Bronchial epithelial cell (primary cell): ENCODE measurements around the gene DCAF8L2. TPM values are rescaled to one million over a fixed set of nuclear protein-coding genes. Genes with fewer than 3 reads are reported as not detected.
A peak's percentile ranks its signal among the peaks of the same experiment; 100 is the strongest.
"Not testable (repeated sequence)": the region's sequence is repeated elsewhere in the genome, so short reads cannot be mapped to it uniquely, and the experiment has no call there.

ENCODE experiments used
- DNase-seq: peaks from one replicate; pipeline ENCODE4 v3.0.0-alpha.2; 2010; ENCODE audit warnings: low read depth
- FAIRE-seq: peaks from 2 replicates; lab custom pipeline; 2011; peaks lifted over from hg19 to GRCh38; lab: Jason Lieb, UNC
- H3K27me3 ChIP-seq: 2 replicates; pipeline ENCODE4 v1.5.1; 2011; ENCODE audit warnings: low read length; ENCODE audit not compliant: control insufficient read depth, insufficient read depth
- H3K36me3 ChIP-seq: 2 replicates; pipeline ENCODE4 v1.5.1; 2011; ENCODE audit warnings: low read length; ENCODE audit not compliant: control insufficient read depth, insufficient read depth
- H3K4me3 ChIP-seq: 2 replicates; pipeline ENCODE4 v1.5.1; 2011; ENCODE audit warnings: mild to moderate bottlenecking, low read depth, low read length, control low read depth
- CTCF ChIP-seq: IDR thresholded peaks from 2 replicates; pipeline ENCODE4 v1.5.1; 2011; ENCODE audit warnings: mild to moderate bottlenecking, moderate library complexity, low read length, control low read depth, inconsistent platforms; ENCODE audit not compliant: insufficient read depth, severe bottlenecking
- total RNA-seq: library from RNA; depleted of rRNA; stranded (reverse); fragments of >200 nt; gene quantifications from 2 replicates; pipeline ENCODE4 v1.2.1, GENCODE V29; 2014

The DCAF8L2 gene
- total RNA-seq: not detected in 2 replicates

DNA sequence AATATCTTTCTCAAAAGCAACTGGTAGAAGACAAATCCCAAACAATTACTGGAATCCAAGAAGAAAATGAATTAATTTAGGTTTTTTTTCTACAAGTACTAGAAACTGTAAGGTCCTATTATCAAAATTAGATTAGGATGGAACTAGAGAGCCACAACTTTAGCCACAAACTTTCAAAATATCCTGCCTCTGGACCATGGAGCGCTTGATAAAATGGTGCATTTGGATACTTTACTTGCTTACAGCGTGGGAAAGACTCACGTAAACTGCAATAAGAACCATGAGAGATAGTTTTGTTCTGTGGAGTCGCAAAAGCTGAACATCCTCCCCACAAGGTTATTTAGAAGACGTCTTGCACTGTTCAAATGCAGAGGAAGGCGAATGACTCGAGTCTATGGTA, at the start of gene DCAF8L2:
Gene DCAF8L2, plus strand, starts transcription at position 301 of the 400 bp plus-strand sequence. CDS start 156,552 bp downstream, outside the sequence.
- DNase-seq: no peak
- H3K4me3 ChIP-seq: no peak within 1 kb of the TSS
- TF ChIP-seq CTCF: no peak
- H3K27me3 ChIP-seq: no peaks in the 10 kb centered on the region
- H3K36me3 ChIP-seq: no peaks in the 10 kb centered on the region
- FAIRE-seq: no peak

DNA sequence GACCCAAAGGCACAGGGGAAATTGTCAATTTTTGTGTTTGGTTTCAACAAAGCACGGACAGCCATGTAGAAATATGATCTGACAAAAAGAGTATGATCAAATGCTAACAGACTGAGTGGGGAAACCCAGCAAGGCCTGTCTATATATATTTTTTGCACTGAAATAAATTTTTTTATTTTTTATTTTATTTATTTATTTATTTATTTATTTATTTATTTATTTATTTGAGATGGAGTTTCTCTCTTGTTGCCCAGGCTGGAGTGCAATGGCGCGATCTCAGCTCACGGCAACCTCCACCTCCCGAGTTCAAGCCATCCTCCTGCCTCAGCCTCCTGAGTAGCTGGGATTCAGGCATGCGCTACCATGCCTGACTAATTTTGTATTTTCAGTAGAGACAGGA, 49.0 kb upstream of the DCAF8L2 start:
- H3K36me3 ChIP-seq, H3K4me3 ChIP-seq, FAIRE-seq, DNase-seq, H3K27me3 ChIP-seq: not testable (repeated sequence)

DNA sequence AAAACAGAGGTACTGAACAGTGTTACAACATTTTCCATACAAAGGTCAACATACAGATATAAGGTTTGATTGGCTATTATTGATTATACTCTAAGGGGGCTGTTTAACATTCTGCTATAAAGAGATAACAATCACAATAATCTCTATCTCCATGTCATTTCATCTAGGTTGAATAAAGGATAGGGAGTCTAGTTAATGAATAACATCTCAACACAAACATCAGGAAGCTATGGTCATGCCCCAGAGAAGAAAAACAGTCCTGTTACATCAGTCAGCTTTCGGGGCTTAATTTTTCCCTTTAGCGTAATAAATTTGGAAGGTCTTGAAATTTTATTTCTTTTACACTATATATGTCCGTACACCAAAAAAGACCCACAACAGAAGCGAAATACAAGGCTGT, 41.5 kb upstream of the DCAF8L2 start:
- no peak for DNase-seq
- no peaks in the 10 kb centered on the region for H3K36me3 ChIP-seq
- no peak for FAIRE-seq
- no peak overlapping the region for H3K4me3 ChIP-seq
- TF ChIP-seq CTCF: no peak
- no peaks in the 10 kb centered on the region for H3K27me3 ChIP-seq

- DNase-seq (no peak), FAIRE-seq (no peak)
- no peak for TF ChIP-seq CTCF
- Histone ChIP-seq H3K36me3 (no peaks in the 10 kb centered on the region), H3K27me3 (no peaks in the 10 kb centered on the region), H3K4me3 (no peak overlapping the region)
Measured at GRCh38 chrX:27549688-27550087, 40.5 kb upstream of the DCAF8L2 start.

- H3K36me3 ChIP-seq: no peaks in the 10 kb centered on the region
- FAIRE-seq (no peak), DNase-seq (peak; percentile 14)
- no peaks in the 10 kb centered on the region for H3K27me3 ChIP-seq
- peak; percentile 34 for TF ChIP-seq CTCF
- H3K4me3 ChIP-seq: no peak overlapping the region
Measured at GRCh38 chrX:27555514-27555913, 34.6 kb upstream of the DCAF8L2 start.

GRCh38 chrX:27565992-27566391, 24.2 kb upstream of the DCAF8L2 start:
- Histone ChIP-seq H3K36me3 (no peaks in the 10 kb centered on the region), H3K4me3 (no peak overlapping the region), H3K27me3 (no peaks in the 10 kb centered on the region)
- DNase-seq (no peak), FAIRE-seq (no peak)
- no peak for TF ChIP-seq CTCF
